ENCODE results near the gene ZKSCAN8.
"Not testable (repeated sequence)": the region's sequence is repeated elsewhere in the genome, so short reads cannot be mapped to it uniquely, and the experiment has no call there.

The ZKSCAN8 gene

DNA sequence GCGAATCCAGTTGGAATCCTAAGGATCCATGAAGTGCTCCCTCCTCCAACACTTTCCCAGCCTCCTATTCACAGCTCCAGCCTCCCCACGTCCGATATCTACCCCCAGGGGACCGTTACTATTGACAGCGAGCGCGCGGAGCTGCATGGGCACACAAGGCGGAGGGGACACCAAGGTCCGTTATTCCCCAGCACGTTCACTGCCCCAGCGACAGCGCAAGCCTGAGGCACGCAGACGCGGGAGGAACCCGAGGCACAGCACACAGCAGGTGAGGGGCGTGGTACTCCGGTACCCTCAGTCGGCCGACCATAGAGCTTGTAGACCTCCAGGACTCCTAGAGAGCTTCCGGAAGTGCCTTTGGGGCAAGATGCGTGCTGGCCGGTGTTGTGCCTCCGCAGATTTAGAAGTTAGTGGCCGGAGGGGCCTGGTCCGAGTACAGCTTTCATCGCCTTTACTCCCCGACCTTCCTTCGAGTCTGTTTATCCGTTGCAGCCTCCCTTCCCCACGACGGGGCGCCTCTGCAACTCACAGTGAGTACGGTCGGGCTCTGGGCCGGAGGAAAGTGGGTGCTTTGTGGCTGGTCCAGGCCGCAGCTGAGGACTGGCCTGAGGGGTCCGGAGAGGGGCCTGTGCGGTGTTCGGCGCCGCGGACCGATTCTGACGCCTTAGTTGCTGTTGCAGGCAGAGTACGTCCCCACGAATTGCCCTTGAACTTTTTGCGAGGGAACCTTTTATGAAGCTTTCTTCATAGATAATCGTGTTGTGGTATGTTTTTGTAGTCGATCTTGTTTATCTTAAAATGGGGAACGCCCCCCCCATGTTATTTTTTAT lies at the start of gene ZKSCAN8:
TSS of gene ZKSCAN8 (plus strand) at position 384 of the 830 bp plus-strand sequence. CDS start 6,525 bp downstream, outside the sequence.
- H3K27ac ChIP-seq = peak within 1 kb of the TSS in 20 of 21 experiments; percentile 5 to 87 (median 72)
- peak within 1 kb of the TSS; percentile 50 to 87 (median 74) for H3K4me3 ChIP-seq

- not testable (repeated sequence) for H3K4me3 ChIP-seq, H3K27ac ChIP-seq
Measured at GRCh38 chr6:28102222-28102621, 39.5 kb upstream of the ZKSCAN8 start.

- H3K4me3 ChIP-seq, H3K27ac ChIP-seq: not testable (repeated sequence)
Measured at GRCh38 chr6:28102699-28103098, 39.0 kb upstream of the ZKSCAN8 start.

DNA sequence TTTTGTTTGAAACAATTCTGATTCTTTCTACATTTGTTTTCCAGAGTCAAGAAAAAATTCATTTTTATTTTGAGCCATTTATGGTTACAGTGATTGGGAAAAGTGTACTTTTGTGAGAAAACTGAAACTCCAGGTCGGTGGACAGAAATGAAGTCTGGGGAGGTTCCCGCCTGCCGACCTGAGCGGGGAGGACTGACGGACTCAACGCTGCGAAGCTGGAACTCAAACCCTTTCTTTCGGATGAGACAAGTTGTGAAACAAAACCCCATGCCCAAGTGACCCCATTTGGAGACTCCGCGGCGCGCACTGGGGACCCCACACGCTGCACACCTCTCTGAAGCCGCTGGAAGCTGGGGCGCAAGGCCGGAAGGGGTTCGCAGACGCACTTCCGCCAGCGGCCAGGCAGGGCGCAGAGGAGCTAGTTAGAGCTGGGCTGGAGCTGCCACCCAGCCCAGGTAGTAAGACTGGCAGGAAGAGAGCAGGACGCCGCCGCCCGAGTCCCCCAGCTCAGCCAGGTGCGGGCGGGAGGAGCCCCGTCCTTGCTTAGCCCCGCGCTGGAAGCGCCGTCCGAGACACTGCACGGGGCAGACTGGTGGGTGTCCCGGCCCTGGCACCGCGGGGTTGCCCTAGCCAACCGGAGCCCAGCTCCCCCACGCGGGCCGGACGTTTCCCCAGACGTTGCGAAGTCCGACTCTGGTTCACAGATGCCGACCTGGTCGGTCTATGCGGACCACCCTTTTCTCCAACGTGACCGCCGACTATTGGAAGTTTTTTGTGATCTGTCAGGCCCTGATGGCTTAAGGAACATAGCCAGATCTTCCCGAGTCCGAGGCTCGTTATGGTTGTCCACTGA lies 37.1 kb upstream of the ZKSCAN8 start:
- Histone ChIP-seq H3K4me3 (peak overlapping the region; percentile 45 to 68 (median 60)), H3K27ac (peak overlapping the region; percentile 52 to 93 (median 85))

DNA sequence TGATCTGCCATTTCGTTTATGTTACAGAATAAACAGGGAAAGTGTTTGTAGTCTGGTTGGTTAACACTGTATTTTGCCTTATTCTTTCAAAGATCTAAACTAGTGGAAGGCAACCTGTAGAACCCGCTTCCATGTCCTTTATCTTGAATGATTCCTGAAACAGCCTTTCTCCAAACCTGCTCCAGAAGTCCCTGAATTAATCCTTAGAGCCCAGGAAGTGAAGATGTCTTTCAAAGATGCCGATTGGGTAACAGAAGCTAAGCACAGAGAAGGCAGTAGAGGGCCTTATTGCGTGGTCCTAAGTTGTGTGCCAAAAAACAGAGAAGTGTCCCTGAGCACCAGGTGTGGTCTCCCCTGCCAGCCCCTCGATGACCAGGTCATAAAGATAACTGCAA lies 36.4 kb upstream of the ZKSCAN8 start:
- H3K4me3 ChIP-seq = peak overlapping the region; percentile 45 to 68 (median 60)
- peak overlapping the region in 19 of 21 experiments; percentile 69 to 93 (median 85) for H3K27ac ChIP-seq

DNA sequence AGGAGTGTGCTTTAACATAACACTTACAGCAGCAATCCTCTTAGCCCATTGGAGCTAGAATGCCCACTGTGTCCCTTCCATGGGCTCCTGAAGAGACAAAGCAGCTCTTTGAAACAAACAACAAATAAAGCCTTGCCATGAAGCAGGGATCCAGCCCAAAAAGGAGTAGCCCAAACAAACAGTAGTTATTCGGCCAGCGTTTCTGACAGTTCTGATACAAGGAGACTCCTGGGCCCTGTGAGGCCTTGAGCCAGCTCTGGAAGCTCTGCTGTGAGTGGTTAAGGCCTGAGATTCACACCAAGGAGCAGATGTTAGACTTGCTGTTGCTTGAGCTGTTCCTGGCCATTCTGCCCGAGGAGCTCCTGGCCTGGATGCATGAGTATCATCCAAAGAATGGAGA lies 34.2 kb upstream of the ZKSCAN8 start:
- Histone ChIP-seq H3K4me3 (no peak overlapping the region), H3K27ac (no peak overlapping the region)

DNA sequence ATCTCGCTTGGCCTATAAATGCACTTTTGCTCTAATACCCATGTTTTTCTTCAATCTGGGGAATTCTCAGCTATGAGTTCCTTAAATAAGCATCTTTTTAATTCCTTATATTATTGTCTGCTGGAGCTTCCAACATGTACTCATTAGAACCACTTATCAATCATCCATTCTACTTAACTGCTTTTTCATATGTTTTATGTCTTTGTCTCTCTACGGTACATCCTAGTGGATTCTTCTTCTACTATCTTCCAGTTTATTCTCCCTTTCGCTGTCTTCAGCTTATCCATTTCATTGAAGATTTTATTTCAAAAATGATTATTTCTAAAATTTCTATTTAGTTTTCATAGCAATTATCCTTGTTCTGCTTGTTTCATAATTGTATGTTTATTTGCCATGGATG lies 29.7 kb upstream of the ZKSCAN8 start:
- Histone ChIP-seq H3K27ac (no peak overlapping the region), H3K4me3 (no peak overlapping the region)

- no peak overlapping the region for H3K4me3 ChIP-seq
- no peak overlapping the region for H3K27ac ChIP-seq
Measured at GRCh38 chr6:28115799-28116198, 25.9 kb upstream of the ZKSCAN8 start.

DNA sequence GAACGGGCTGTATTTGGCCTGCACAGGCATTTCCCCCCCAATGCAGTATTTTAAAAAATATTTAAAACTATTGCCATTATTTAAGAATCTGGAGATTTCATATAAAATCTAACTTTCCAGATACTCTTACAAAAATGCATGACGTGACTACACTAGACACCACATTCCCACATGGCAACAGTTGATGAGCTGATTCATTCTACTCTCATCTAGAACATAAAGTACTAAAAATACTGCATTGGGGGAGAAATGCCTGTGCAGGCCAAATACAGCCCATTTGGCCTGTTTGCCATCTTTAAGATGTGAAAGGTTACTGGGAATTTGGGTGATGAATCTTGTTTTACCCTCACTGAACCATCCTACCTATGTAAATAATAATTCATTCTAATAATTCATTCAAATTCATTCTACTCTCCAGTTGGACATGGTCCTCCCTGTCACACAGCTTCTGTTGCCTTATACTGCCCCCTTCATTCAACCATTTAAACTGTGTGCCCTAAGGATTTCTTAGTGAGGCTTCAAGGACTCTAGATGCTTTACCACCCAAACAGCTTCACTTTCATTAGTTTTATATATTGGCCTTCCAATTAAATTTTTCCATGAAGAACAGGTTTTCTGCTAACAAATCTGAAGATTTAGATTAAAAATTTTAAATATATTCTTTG lies 24.2 kb upstream of the ZKSCAN8 start:
- no peak overlapping the region for H3K27ac ChIP-seq
- no peak overlapping the region for H3K4me3 ChIP-seq

GRCh38 chr6:28118217-28118616 lies 23.5 kb upstream of the ZKSCAN8 start:
- no peak overlapping the region for H3K27ac ChIP-seq

DNA sequence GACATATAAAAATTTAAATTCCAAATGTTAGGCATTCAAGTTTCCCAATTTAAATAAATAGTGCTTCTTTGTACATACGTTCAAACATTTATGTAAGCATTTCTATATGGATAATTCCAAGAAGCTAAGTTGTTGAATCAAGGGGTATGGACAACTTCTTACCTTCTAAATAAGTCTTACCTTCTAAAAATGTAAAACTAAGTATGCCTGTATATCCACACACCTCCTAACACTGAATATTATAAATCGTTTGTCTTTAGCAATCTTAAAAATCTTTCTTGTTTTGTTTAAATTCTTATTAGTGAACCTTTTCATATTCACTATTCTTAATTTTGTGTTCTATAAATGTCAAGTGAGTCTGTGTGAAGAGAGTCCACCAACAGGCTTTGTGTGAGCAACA lies 19.8 kb upstream of the ZKSCAN8 start:
- Histone ChIP-seq H3K4me3 (no peak overlapping the region), H3K27ac (no peak overlapping the region)

More at GRCh38 chr6:28118217-28118616, 23.5 kb upstream of the ZKSCAN8 start:
- no peak overlapping the region for H3K4me3 ChIP-seq

- H3K27ac ChIP-seq, H3K4me3 ChIP-seq: not testable (repeated sequence)
Measured at GRCh38 chr6:28122283-28122682, 19.4 kb upstream of the ZKSCAN8 start.

DNA sequence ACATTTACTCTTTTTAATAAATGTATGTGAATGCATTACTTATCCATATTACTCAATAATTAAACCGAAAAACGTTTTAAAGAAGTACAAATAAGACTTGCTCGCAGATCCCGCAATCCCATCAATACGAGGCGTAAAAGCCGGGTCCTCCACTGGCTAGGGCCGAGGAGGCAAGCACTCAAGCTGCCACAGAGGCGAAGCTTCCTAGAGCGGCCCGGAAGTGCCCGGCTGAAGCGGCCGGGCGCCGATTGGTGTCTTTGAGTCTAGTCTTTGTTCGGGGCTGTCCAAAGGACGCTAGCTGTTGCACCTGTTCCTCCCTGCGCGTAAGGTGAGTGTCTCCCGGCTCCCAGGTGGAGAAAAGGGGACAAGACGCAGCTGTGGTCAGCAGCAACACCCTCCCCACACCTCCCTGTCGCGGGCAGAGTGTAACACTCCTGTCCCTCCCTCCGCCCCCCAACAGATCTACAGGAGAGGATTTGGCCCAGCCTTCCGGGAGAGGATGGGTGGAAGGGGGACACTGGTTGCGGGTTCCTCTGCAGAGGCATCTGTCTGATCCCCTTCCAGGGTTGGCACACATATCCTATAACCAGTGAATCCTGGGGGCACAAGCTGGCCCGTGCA lies 17.2 kb upstream of the ZKSCAN8 start, which contains the start of gene ZSCAN16:
TSS of gene ZSCAN16 (plus strand) at position 260 of the 621 bp plus-strand sequence. CDS start 835 bp downstream, outside the sequence.
- Histone ChIP-seq H3K27ac (peak within 1 kb of the TSS in 19 of 21 experiments; percentile 16 to 86 (median 73)), H3K4me3 (peak within 1 kb of the TSS; percentile 45 to 75 (median 63))

- Histone ChIP-seq H3K4me3 (peak overlapping the region; percentile 45 to 75 (median 63)), H3K27ac (peak overlapping the region in 16 of 21 experiments; percentile 49 to 86 (median 76))
Measured at GRCh38 chr6:28124971-28125353, 16.7 kb upstream of the ZKSCAN8 start.

DNA sequence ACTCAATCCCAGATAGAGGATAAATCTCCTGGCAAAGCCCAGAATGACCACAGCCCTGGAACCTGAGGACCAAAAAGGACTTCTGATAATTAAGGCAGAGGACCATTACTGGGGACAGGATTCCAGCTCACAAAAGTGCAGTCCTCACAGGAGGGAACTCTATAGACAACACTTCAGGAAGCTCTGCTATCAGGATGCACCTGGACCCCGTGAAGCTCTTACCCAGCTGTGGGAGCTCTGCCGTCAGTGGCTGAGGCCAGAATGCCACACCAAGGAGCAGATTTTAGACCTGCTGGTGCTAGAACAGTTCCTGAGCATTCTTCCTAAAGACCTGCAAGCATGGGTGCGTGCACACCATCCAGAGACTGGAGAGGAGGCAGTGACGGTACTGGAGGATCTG lies 16.3 kb upstream of the ZKSCAN8 start:
- no peak overlapping the region for H3K4me3 ChIP-seq
- peak overlapping the region in 2 of 21 experiments; percentile 76 to 81 for H3K27ac ChIP-seq

DNA sequence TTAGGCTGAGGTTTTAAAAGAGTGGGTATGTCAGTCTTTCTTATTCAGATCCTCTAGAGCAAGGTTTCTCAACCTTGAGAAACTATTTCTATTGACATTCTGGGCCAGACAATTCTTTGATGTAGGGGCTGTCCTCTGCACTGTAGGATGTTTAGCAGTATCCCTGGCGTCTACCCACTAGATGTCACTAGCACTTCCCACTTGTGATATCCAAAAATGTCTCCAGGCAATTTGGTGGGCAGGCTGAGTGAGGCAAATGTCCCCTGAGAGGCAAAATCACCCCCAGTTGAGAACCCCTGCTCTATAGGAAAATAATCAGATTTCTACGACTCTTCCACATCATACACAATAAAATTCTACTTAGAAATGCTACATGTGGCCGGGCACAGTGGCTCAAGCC lies 7.7 kb upstream of the ZKSCAN8 start:
- H3K27ac ChIP-seq = no peak overlapping the region
- H3K4me3 ChIP-seq = no peak overlapping the region

DNA sequence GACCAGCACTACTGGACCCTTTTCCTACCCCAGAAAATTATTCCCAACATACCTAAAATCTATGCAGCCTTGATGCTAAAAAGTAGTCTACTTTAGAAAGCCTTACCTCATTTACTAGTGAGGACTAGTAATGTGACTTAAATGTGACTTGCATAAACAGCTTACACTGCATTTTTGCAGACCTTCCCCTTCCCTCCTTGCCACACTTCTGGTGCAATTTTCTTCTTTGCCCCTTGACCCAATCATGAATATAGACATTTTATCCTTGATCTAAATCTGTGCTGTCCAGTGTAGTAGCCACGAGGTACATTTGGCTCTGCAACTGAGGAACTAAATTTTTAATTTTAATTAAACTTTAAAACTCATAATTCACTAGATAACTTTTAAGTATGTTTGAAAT lies 7.0 kb upstream of the ZKSCAN8 start:
- Histone ChIP-seq H3K4me3 (no peak overlapping the region), H3K27ac (no peak overlapping the region)

- H3K4me3 ChIP-seq = no peak overlapping the region
- H3K27ac ChIP-seq = peak overlapping the region in 1 of 21 experiments; percentile 97
Measured at GRCh38 chr6:28135393-28135792, 6.3 kb upstream of the ZKSCAN8 start.
